Fibroblast of skin of back (primary cell): ENCODE results near the gene ARL11. TPM values are rescaled to one million over a fixed set of nuclear protein-coding genes. Genes with fewer than 3 reads are reported as not detected.
"Not testable (repeated sequence)": the region's sequence is repeated elsewhere in the genome, so short reads cannot be mapped to it uniquely, and the experiment has no call there.

Experiments
- DNase-seq: peaks from one replicate; pipeline ENCODE4 v3.0.0-alpha.2; 2013
- polyA plus RNA-seq, 2 experiments: library from polyadenylated mRNA; unstranded; fragments of 120-200 nt; gene quantifications; one replicate each; pipeline ENCODE4 v1.2.1, GENCODE V29; 2013; ENCODE audit not compliant: insufficient read length in 2 of 2

ARL11 gene
- not detected for polyA plus RNA-seq (2013, experiment 1 of 2; ENCODE audit: insufficient read length)
- not detected for polyA plus RNA-seq (2013, experiment 2 of 2; ENCODE audit: insufficient read length)

- DNase-seq = no peak
These were observed at the start of gene ARL11 for GRCh38 chr13:49627831-49628652. Gene ARL11, plus strand, starts transcription at chr13:49628507. Its CDS starts 1,941 bp downstream, at chr13:49630448.

GRCh38 chr13:49579501-49579900 is 48.8 kb upstream of the ARL11 start:
- no peak for DNase-seq

- DNase-seq = no peak
These were observed 47.2 kb upstream of the ARL11 start for GRCh38 chr13:49580980-49581680.

- peak; percentile 6 for DNase-seq
These were observed 43.5 kb upstream of the ARL11 start for GRCh38 chr13:49584771-49585182.

- DNase-seq = peak; percentile 70
These were observed 42.8 kb upstream of the ARL11 start, which contains the start of gene RCBTB1 for GRCh38 chr13:49585220-49586157. Gene RCBTB1, minus strand, starts transcription at chr13:49585558. Its CDS starts 18,279 bp downstream, at chr13:49567279.

- DNase-seq = no peak
These were observed 41.6 kb upstream of the ARL11 start for GRCh38 chr13:49586717-49587116.

GRCh38 chr13:49587311-49587847 is 40.9 kb upstream of the ARL11 start:
- peak; percentile 55 for DNase-seq

GRCh38 chr13:49590714-49591113 is 37.6 kb upstream of the ARL11 start:
- not testable (repeated sequence) for DNase-seq

- not testable (repeated sequence) for DNase-seq
These were observed 34.4 kb upstream of the ARL11 start for GRCh38 chr13:49593876-49594275.

GRCh38 chr13:49594576-49594975 is 33.7 kb upstream of the ARL11 start:
- DNase-seq = no peak

- DNase-seq = no peak
These were observed 32.1 kb upstream of the ARL11 start for GRCh38 chr13:49596221-49596620.

- DNase-seq = no peak
These were observed 31.2 kb upstream of the ARL11 start for GRCh38 chr13:49597043-49597641.

GRCh38 chr13:49602005-49602404 is 26.3 kb upstream of the ARL11 start:
- no peak for DNase-seq

GRCh38 chr13:49602615-49603014 is 25.7 kb upstream of the ARL11 start:
- not testable (repeated sequence) for DNase-seq

- no peak for DNase-seq
These were observed 23.7 kb upstream of the ARL11 start for GRCh38 chr13:49604570-49604969.

GRCh38 chr13:49606747-49607648 is 21.3 kb upstream of the ARL11 start:
- DNase-seq = peak; percentile 84

GRCh38 chr13:49607761-49608160 is 20.5 kb upstream of the ARL11 start:
- no peak for DNase-seq

GRCh38 chr13:49608651-49609331 is 19.5 kb upstream of the ARL11 start:
- no peak for DNase-seq

GRCh38 chr13:49610176-49610575 is 18.1 kb upstream of the ARL11 start:
- no peak for DNase-seq

GRCh38 chr13:49612042-49612441 is 16.3 kb upstream of the ARL11 start:
- not testable (repeated sequence) for DNase-seq
